HCT116 (cell line): Measurements from ENCODE around the gene TGFBR3.

Experiments
- ATF3 ChIP-seq: IDR thresholded peaks from 2 replicates; pipeline ENCODE4 v1.6.1; 2012
- CEBPB ChIP-seq: IDR thresholded peaks from 2 replicates; pipeline ENCODE4 v1.6.1; 2012; ENCODE audit warnings: low read depth
- CTCF ChIP-seq, 3 experiments: fragments of 200-600 bp in 1 of 3; sonication (generic) in 1 of 3; IDR thresholded peaks in 2 of 3; conservative IDR thresholded peaks in 1 of 3; 2 replicates each; pipeline ENCODE4 v1.5.1; 2012 to 2017; ENCODE audit warnings: low read depth in 2 of 3, low read length in 2 of 3, antibody characterized with exemption in 1 of 3, borderline replicate concordance in 1 of 3, control low read depth in 1 of 3, mild to moderate bottlenecking in 1 of 3, mixed read lengths in 1 of 3, mixed run types in 1 of 3, moderate library complexity in 1 of 3; ENCODE audit not compliant: insufficient read depth in 1 of 3
- EZH2phosphoT487 ChIP-seq: fragments of 200-600 bp; IDR thresholded peaks from 2 replicates; pipeline ENCODE4 v1.6.1; 2018; ENCODE audit warnings: antibody characterized with exemption, borderline replicate concordance
- FOSL1 ChIP-seq: IDR thresholded peaks from 2 replicates; pipeline ENCODE4 v1.6.1; 2012; ENCODE audit warnings: low read depth
- MAX ChIP-seq: IDR thresholded peaks from 2 replicates; pipeline ENCODE4 v1.6.1; 2012
- POLR2A ChIP-seq: IDR thresholded peaks from 2 replicates; pipeline ENCODE4 v1.7.0; 2011; ENCODE audit warnings: borderline replicate concordance; ENCODE audit not compliant: insufficient read depth, insufficient read length; ENCODE audit errors: extremely low read depth
- POLR2AphosphoS5 ChIP-seq: IDR thresholded peaks from 2 replicates; pipeline ENCODE4 v1.6.1; 2011; ENCODE audit warnings: mild to moderate bottlenecking, low read depth, low read length, moderate library complexity
- RAD21 ChIP-seq: IDR thresholded peaks from 2 replicates; pipeline ENCODE4 v1.6.1; 2012; ENCODE audit warnings: low read depth, mild to moderate bottlenecking
- REST ChIP-seq: IDR thresholded peaks from 2 replicates; pipeline ENCODE4 v1.6.1; 2012; ENCODE audit warnings: low read depth
- SP1 ChIP-seq: IDR thresholded peaks from 2 replicates; pipeline ENCODE4 v1.6.1; 2012; ENCODE audit warnings: low read depth
- YY1 ChIP-seq: IDR thresholded peaks from 2 replicates; pipeline ENCODE4 v1.6.1; 2011; ENCODE audit warnings: low read length, low read depth, moderate library complexity, mild to moderate bottlenecking; ENCODE audit not compliant: insufficient replicate concordance; ENCODE audit errors: extremely low read depth
- ZNF274 ChIP-seq: fragments of 200-500 bp; sonication (Bioruptor generic); IDR thresholded peaks from 2 replicates; pipeline ENCODE4 v1.6.1; 2014; ENCODE audit warnings: mild to moderate bottlenecking, low read depth, low read length, inconsistent platforms

- no peak for TF ChIP-seq POLR2AphosphoS5
- TF ChIP-seq CTCF (IDR thresholded peaks at IDR 0.05 in 2 of 3, conservative IDR thresholded peaks at IDR 0.05 in 1 of 3; ENCODE audit: borderline replicate concordance in 1 of 3, insufficient read depth in 1 of 3, low read depth in 2 of 3, low read length in 2 of 3): no peak
- no peak for TF ChIP-seq RAD21
- no peak for TF ChIP-seq YY1
- TF ChIP-seq POLR2A: no peak
- TF ChIP-seq EZH2phosphoT487: no peak
- no peak for TF ChIP-seq ZNF274
- TF ChIP-seq CEBPB: no peak
- TF ChIP-seq SP1: no peak
- TF ChIP-seq FOSL1: no peak
- no peak for TF ChIP-seq REST
- TF ChIP-seq ATF3: no peak
- TF ChIP-seq MAX: no peak
Measured at GRCh38 chr1:91725989-91726721, 159.8 kb downstream of the TGFBR3 start.
